ENCODE data around the gene SOWAHB.
"Not testable (repeated sequence)": the region's sequence is repeated elsewhere in the genome, so short reads cannot be mapped to it uniquely, and the experiment has no call there.

Gene SOWAHB

DNA sequence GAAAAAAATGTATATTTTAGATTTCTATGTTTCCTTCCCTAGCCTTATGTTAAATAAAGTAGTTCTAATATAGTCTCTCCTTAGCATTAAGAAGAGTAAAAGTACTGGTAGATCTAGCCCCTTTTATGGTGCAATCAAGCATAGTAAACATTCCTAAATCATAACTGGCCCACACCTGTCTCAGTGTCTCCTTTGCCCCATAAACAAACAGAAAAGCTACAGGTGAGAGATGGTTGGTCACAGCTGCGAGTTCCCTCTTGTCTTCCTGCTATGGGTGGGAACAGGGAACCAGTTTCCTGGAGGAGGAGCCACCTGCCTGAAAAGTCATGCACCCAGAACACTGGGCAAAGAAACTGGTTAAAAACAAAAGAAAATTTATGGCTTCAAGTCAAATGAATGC lies 16.6 kb downstream of the SOWAHB start:
- Histone ChIP-seq H3K9me3 (ENCODE audit: insufficient read depth, low read depth, low read length) (no peaks in the 10 kb centered on the region), H3K79me2 (ENCODE audit: insufficient read depth, low read length) (no peaks in the 10 kb centered on the region), H3K9ac (ENCODE audit: low read depth, low read length, poor library complexity, severe bottlenecking) (no peak overlapping the region), H3K4me2 (ENCODE audit: low read depth, low read length, poor library complexity, severe bottlenecking) (no peak overlapping the region), H3K27me3 (ENCODE audit: insufficient read depth, low read length, poor library complexity, severe bottlenecking) (no peaks in the 10 kb centered on the region), H3K4me1 (ENCODE audit: insufficient read depth, low read length, poor library complexity, severe bottlenecking) (no peaks in the 10 kb centered on the region), H3K36me3 (ENCODE audit: insufficient read depth, low read length) (no peaks in the 10 kb centered on the region), H4K20me1 (ENCODE audit: insufficient read depth, low read length, poor library complexity, severe bottlenecking) (no peaks in the 10 kb centered on the region), H3K9me2 (replicated peaks; ENCODE audit: low read depth, low read length) (no peaks in the 10 kb centered on the region), H3K4me3 (ENCODE audit: low read length, poor library complexity, severe bottlenecking) (no peak overlapping the region), H2AFZ (ENCODE audit: low read length) (peak overlapping the region; percentile 81; the same call in 1 of the 2 replicates), H3F3A (ENCODE audit: low read depth) (no peaks in the 10 kb centered on the region)
- TF ChIP-seq, protein P1, sequence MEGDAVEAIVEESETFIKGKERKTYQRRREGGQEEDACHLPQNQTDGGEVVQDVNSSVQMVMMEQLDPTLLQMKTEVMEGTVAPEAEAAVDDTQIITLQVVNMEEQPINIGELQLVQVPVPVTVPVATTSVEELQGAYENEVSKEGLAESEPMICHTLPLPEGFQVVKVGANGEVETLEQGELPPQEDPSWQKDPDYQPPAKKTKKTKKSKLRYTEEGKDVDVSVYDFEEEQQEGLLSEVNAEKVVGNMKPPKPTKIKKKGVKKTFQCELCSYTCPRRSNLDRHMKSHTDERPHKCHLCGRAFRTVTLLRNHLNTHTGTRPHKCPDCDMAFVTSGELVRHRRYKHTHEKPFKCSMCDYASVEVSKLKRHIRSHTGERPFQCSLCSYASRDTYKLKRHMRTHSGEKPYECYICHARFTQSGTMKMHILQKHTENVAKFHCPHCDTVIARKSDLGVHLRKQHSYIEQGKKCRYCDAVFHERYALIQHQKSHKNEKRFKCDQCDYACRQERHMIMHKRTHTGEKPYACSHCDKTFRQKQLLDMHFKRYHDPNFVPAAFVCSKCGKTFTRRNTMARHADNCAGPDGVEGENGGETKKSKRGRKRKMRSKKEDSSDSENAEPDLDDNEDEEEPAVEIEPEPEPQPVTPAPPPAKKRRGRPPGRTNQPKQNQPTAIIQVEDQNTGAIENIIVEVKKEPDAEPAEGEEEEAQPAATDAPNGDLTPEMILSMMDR (conservative IDR thresholded peaks at IDR 0.05; ENCODE audit: low read length), result no peak
- no peak for TF ChIP-seq EZH2phosphoT487 (IDR thresholded peaks at IDR 0.05; ENCODE audit: borderline replicate concordance)

DNA sequence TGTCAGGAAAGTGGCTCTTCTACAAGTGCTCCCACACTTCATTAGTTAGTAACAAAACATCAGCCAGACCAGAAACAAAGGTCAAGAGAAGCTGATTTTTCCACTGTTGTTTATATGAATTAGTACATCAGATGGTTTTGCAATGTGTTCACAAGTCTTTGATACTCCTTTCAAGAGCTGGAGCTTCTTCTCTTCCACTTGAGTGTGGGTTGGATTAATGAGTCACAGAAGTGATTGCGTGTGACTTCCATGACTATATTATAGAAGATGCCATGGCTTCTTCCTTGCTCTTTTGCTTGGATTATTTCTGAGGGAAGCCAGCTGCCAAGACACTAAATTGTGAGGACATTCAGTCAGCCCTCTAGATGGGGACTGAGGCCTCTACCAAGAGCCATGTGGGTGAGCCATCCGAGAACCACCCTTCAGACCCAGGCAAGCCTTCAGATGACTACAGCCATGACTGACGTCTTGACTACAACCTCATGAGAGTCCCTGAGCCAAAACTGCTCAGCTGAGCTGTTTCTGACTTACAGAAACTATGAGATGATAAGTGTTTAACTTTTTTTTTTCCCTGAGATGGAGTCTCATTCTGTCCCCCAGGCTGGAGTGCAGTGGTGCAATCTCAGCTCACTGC lies 18.1 kb downstream of the SOWAHB start:
- no peak overlapping the region for H2AFZ ChIP-seq (ENCODE audit: low read length)
- H3K4me2 ChIP-seq (ENCODE audit: low read depth, low read length, poor library complexity, severe bottlenecking), result no peak overlapping the region
- no peaks in the 10 kb centered on the region for H3F3A ChIP-seq (ENCODE audit: low read depth)

DNA sequence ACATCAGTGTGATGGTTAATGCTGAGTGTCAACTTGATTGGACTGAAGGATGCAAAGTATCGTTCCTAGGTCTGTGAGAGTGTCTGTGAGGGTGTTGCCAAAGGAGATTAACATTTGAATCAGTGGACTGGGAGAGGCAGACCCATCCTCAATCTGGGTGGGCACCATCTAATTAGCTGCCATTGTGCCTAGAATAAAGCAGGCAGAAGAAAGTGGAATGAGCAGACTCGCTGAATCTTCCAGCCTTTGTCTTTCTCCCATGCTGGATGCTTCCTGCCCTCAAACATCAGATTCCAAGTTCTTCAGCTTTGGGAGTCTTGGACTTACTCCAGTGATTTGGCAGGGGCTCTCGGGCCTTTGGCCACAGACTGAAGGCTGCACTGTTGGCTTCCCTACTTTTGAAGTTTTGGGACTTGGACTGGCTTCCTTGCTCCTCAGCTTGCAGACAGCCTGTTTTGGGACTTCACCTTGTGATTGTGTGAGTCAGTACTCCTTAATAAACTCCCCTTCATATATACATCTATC lies 19.2 kb downstream of the SOWAHB start:
- not testable (repeated sequence) for H3F3A ChIP-seq (ENCODE audit: low read depth); H4K20me1 ChIP-seq (ENCODE audit: insufficient read depth, low read length, poor library complexity, severe bottlenecking); H3K9me3 ChIP-seq (ENCODE audit: insufficient read depth, low read depth, low read length); H3K4me2 ChIP-seq (ENCODE audit: low read depth, low read length, poor library complexity, severe bottlenecking); H3K4me1 ChIP-seq (ENCODE audit: insufficient read depth, low read length, poor library complexity, severe bottlenecking); H2AFZ ChIP-seq (ENCODE audit: low read length); H3K79me2 ChIP-seq (ENCODE audit: insufficient read depth, low read length); H3K36me3 ChIP-seq (ENCODE audit: insufficient read depth, low read length); H3K9ac ChIP-seq (ENCODE audit: low read depth, low read length, poor library complexity, severe bottlenecking); H3K4me3 ChIP-seq (ENCODE audit: low read length, poor library complexity, severe bottlenecking); H3K27me3 ChIP-seq (ENCODE audit: insufficient read depth, low read length, poor library complexity, severe bottlenecking); H3K9me2 ChIP-seq (replicated peaks; ENCODE audit: low read depth, low read length)

More for the DNA sequence above, 18.1 kb downstream of the SOWAHB start:
- Histone ChIP-seq H3K9me3 (ENCODE audit: insufficient read depth, low read depth, low read length) (no peaks in the 10 kb centered on the region), H3K4me3 (ENCODE audit: low read length, poor library complexity, severe bottlenecking) (no peak overlapping the region), H3K9ac (ENCODE audit: low read depth, low read length, poor library complexity, severe bottlenecking) (no peak overlapping the region), H3K79me2 (ENCODE audit: insufficient read depth, low read length) (no peaks in the 10 kb centered on the region), H3K4me1 (ENCODE audit: insufficient read depth, low read length, poor library complexity, severe bottlenecking) (no peaks in the 10 kb centered on the region), H3K36me3 (ENCODE audit: insufficient read depth, low read length) (no peaks in the 10 kb centered on the region), H3K9me2 (replicated peaks; ENCODE audit: low read depth, low read length) (no peaks in the 10 kb centered on the region), H3K27me3 (ENCODE audit: insufficient read depth, low read length, poor library complexity, severe bottlenecking) (no peaks in the 10 kb centered on the region), H4K20me1 (ENCODE audit: insufficient read depth, low read length, poor library complexity, severe bottlenecking) (no peaks in the 10 kb centered on the region)
- TF ChIP-seq, protein P1 (conservative IDR thresholded peaks at IDR 0.05; ENCODE audit: low read length), result no peak
- no peak for TF ChIP-seq EZH2phosphoT487 (IDR thresholded peaks at IDR 0.05; ENCODE audit: borderline replicate concordance)

DNA sequence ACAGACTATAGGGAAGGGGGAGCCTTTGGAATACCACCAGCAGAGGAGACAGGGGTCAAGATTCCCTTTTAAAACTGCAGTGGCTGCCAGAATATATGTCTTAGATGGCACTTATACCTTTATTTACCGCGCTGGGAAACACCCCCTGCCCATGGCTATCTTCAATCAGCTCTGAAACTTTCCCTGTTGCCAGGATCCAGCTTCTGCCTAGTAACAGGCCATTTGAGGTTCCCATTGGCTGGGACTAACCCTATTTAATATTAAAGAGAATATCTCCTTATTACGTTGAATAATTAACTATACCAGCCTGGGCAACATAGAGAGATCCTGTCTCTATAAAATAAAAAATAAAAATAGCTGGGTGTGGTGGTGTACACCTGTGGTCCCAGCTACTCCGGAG lies 23.8 kb downstream of the SOWAHB start:
- no peak overlapping the region for H3K9ac ChIP-seq (ENCODE audit: low read depth, low read length, poor library complexity, severe bottlenecking)
- no peaks in the 10 kb centered on the region for H3K27me3 ChIP-seq (ENCODE audit: insufficient read depth, low read length, poor library complexity, severe bottlenecking)
- H3K4me2 ChIP-seq (ENCODE audit: low read depth, low read length, poor library complexity, severe bottlenecking), result no peak overlapping the region
- H3K9me2 ChIP-seq (replicated peaks; ENCODE audit: low read depth, low read length), result no peaks in the 10 kb centered on the region
- H3K79me2 ChIP-seq (ENCODE audit: insufficient read depth, low read length), result no peaks in the 10 kb centered on the region
- H3K36me3 ChIP-seq (ENCODE audit: insufficient read depth, low read length), result no peaks in the 10 kb centered on the region
- H4K20me1 ChIP-seq (ENCODE audit: insufficient read depth, low read length, poor library complexity, severe bottlenecking), result no peaks in the 10 kb centered on the region
- H2AFZ ChIP-seq (ENCODE audit: low read length), result 0 out of 2 replicates have a peak overlapping the region, but pooled peaks have one; percentile 14
- no peaks in the 10 kb centered on the region for H3K9me3 ChIP-seq (ENCODE audit: insufficient read depth, low read depth, low read length)
- no peaks in the 10 kb centered on the region for H3F3A ChIP-seq (ENCODE audit: low read depth)
- no peak overlapping the region for H3K4me3 ChIP-seq (ENCODE audit: low read length, poor library complexity, severe bottlenecking)
- no peaks in the 10 kb centered on the region for H3K4me1 ChIP-seq (ENCODE audit: insufficient read depth, low read length, poor library complexity, severe bottlenecking)
- TF ChIP-seq, protein P1 (conservative IDR thresholded peaks at IDR 0.05; ENCODE audit: low read length), result no peak
- TF ChIP-seq EZH2phosphoT487 (IDR thresholded peaks at IDR 0.05; ENCODE audit: borderline replicate concordance), result no peak
